ENCODE measurements around the gene CPNE8.

The CPNE8 gene

GRCh38 chr12:38689195-38689594 is 216.2 kb downstream of the CPNE8 start:
- H3K4me3 ChIP-seq (ENCODE audit: low read depth, low read length): no peak overlapping the region
- TF ChIP-seq CTCF (IDR thresholded peaks at IDR 0.05; ENCODE audit: low read depth, low read length): no peak

GRCh38 chr12:38682521-38682920 is 222.9 kb downstream of the CPNE8 start:
- TF ChIP-seq CTCF (IDR thresholded peaks at IDR 0.05; ENCODE audit: low read depth, low read length): no peak
- H3K4me3 ChIP-seq (ENCODE audit: low read depth, low read length): no peak overlapping the region

GRCh38 chr12:38669530-38669929 is 235.9 kb downstream of the CPNE8 start:
- no peak for TF ChIP-seq CTCF (IDR thresholded peaks at IDR 0.05; ENCODE audit: low read depth, low read length)
- no peak overlapping the region for H3K4me3 ChIP-seq (ENCODE audit: low read depth, low read length)

- H3K4me3 ChIP-seq (ENCODE audit: low read depth, low read length): no peak overlapping the region
- TF ChIP-seq CTCF (IDR thresholded peaks at IDR 0.05; ENCODE audit: low read depth, low read length): no peak
These were observed 236.3 kb downstream of the CPNE8 start for GRCh38 chr12:38669081-38669480.

- no peak for TF ChIP-seq CTCF (IDR thresholded peaks at IDR 0.05; ENCODE audit: low read depth, low read length)
- no peak overlapping the region for H3K4me3 ChIP-seq (ENCODE audit: low read depth, low read length)
These were observed 239.0 kb downstream of the CPNE8 start for GRCh38 chr12:38666425-38666824.

GRCh38 chr12:38664661-38665269 is 240.6 kb downstream of the CPNE8 start:
- no peak overlapping the region for H3K4me3 ChIP-seq (ENCODE audit: low read depth, low read length)
- TF ChIP-seq CTCF (IDR thresholded peaks at IDR 0.05; ENCODE audit: low read depth, low read length): no peak

- no peak overlapping the region for H3K4me3 ChIP-seq (ENCODE audit: low read depth, low read length)
- TF ChIP-seq CTCF (IDR thresholded peaks at IDR 0.05; ENCODE audit: low read depth, low read length): no peak
These were observed 242.6 kb downstream of the CPNE8 start for GRCh38 chr12:38662829-38663228.
